Measurements from ENCODE around the gene BCAS3. TPM values are rescaled to one million over a fixed set of nuclear protein-coding genes. Genes with fewer than 3 reads are reported as not detected.
"Not testable (repeated sequence)": the region's sequence is repeated elsewhere in the genome, so short reads cannot be mapped to it uniquely, and the experiment has no call there.

BCAS3 gene
- total and polyA plus RNA-seq, 2 donors, result 6.9 to 12.4 TPM

GRCh38 chr17:61002316-61002736, 324.7 kb downstream of the BCAS3 start:
- WGBS, result 0% methylated on average over 1 of the region's 1 CpG
- H3K9me3 ChIP-seq (ENCODE audit: control insufficient read depth in 2 of 2, insufficient read depth in 1 of 2, low read length in 1 of 2), result no peaks in the 10 kb centered on the region
- H3K36me3 ChIP-seq (ENCODE audit: control insufficient read depth in 2 of 2, insufficient read depth in 2 of 2, low read length in 1 of 2), result no peaks in the 10 kb centered on the region
- no peak overlapping the region for H3K4me3 ChIP-seq (ENCODE audit: low read length in 2 of 2)
- H3K27me3 ChIP-seq (ENCODE audit: control insufficient read depth in 2 of 2, insufficient read depth in 1 of 2, low read length in 1 of 2), result no peaks in the 10 kb centered on the region
- no peaks in the 10 kb centered on the region for H3K4me1 ChIP-seq (ENCODE audit: control insufficient read depth in 2 of 2, insufficient read depth in 2 of 2, low read length in 2 of 2)
- peak in 6 of 9 donors; percentile 4 to 51 (median 8) for DNase-seq (ENCODE audit: low read depth in 6 of 9, low spot score in 9 of 9)
- no peak overlapping the region for H3K27ac ChIP-seq (ENCODE audit: low read depth in 1 of 2, low read length in 1 of 2)

- H3K27me3 ChIP-seq (ENCODE audit: control insufficient read depth in 2 of 2, insufficient read depth in 1 of 2, low read length in 1 of 2), result no peaks in the 10 kb centered on the region
- no peaks in the 10 kb centered on the region for H3K36me3 ChIP-seq (ENCODE audit: control insufficient read depth in 2 of 2, insufficient read depth in 2 of 2, low read length in 1 of 2)
- H3K27ac ChIP-seq (ENCODE audit: low read depth in 1 of 2, low read length in 1 of 2), result no peak overlapping the region
- H3K9me3 ChIP-seq (ENCODE audit: control insufficient read depth in 2 of 2, insufficient read depth in 1 of 2, low read length in 1 of 2), result no peaks in the 10 kb centered on the region
- peak in 2 of 9 donors; percentile 4 to 14 for DNase-seq (ENCODE audit: low read depth in 6 of 9, low spot score in 9 of 9)
- H3K4me3 ChIP-seq (ENCODE audit: low read length in 2 of 2), result no peak overlapping the region
- no peaks in the 10 kb centered on the region for H3K4me1 ChIP-seq (ENCODE audit: control insufficient read depth in 2 of 2, insufficient read depth in 2 of 2, low read length in 2 of 2)
- WGBS, result 95% methylated on average over 5 of the region's 5 CpGs
Measured at GRCh38 chr17:61005358-61005757, 327.7 kb downstream of the BCAS3 start.

DNA sequence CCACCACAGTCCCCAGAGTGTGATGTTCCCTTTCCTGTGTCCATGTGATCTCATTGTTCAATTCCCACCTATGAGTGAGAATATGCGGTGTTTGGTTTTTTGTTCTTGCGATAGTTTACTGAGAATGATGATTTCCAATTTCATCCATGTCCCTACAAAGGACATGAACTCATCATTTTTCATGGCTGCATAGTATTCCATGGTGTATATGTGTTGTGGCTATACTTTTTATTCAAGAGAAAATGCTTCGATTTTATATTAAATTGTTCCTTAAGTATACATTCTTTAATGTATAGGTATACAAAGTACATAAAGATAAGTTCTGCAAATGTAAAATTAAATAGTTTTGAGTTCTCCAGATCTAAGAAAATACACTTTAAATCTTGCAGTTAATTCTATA, 328.3 kb downstream of the BCAS3 start:
- H3K36me3 ChIP-seq (ENCODE audit: control insufficient read depth in 2 of 2, insufficient read depth in 2 of 2, low read length in 1 of 2); H3K9me3 ChIP-seq (ENCODE audit: control insufficient read depth in 2 of 2, insufficient read depth in 1 of 2, low read length in 1 of 2); DNase-seq (ENCODE audit: low read depth in 6 of 9, low spot score in 9 of 9); H3K27me3 ChIP-seq (ENCODE audit: control insufficient read depth in 2 of 2, insufficient read depth in 1 of 2, low read length in 1 of 2); H3K4me3 ChIP-seq (ENCODE audit: low read length in 2 of 2); H3K27ac ChIP-seq (ENCODE audit: low read depth in 1 of 2, low read length in 1 of 2); H3K4me1 ChIP-seq (ENCODE audit: control insufficient read depth in 2 of 2, insufficient read depth in 2 of 2, low read length in 2 of 2): not testable (repeated sequence)
- WGBS, result 94% methylated on average over 1 of the region's 3 CpGs

DNA sequence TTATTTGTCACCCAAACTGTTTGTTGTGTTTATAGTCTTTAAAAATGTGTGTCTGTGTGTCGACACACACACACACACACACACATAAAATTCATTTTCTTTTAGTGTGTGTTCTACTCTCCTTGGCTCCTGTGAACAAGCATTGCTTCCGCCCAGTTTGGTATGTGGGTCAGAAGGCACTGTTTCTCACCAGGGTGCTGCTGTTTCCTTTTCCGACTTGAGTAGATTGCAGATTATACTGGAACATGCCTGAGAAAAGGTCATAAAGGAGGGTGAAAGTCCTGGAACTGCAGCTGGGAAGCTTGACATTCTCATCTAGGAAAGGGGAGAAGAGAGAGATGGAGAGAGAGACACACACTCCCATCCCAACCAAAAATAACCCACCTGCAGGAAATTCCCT, 330.3 kb downstream of the BCAS3 start:
- Histone ChIP-seq H3K36me3 (ENCODE audit: control insufficient read depth in 2 of 2, insufficient read depth in 2 of 2, low read length in 1 of 2) (no peaks in the 10 kb centered on the region), H3K27ac (ENCODE audit: low read depth in 1 of 2, low read length in 1 of 2) (no peak overlapping the region), H3K4me1 (ENCODE audit: control insufficient read depth in 2 of 2, insufficient read depth in 2 of 2, low read length in 2 of 2) (no peaks in the 10 kb centered on the region), H3K27me3 (ENCODE audit: control insufficient read depth in 2 of 2, insufficient read depth in 1 of 2, low read length in 1 of 2) (no peaks in the 10 kb centered on the region), H3K4me3 (ENCODE audit: low read length in 2 of 2) (no peak overlapping the region), H3K9me3 (ENCODE audit: control insufficient read depth in 2 of 2, insufficient read depth in 1 of 2, low read length in 1 of 2) (no peaks in the 10 kb centered on the region)
- DNase-seq (ENCODE audit: low read depth in 6 of 9, low spot score in 9 of 9), result no peak
- WGBS, result 97% methylated on average over 3 of the region's 3 CpGs

DNA sequence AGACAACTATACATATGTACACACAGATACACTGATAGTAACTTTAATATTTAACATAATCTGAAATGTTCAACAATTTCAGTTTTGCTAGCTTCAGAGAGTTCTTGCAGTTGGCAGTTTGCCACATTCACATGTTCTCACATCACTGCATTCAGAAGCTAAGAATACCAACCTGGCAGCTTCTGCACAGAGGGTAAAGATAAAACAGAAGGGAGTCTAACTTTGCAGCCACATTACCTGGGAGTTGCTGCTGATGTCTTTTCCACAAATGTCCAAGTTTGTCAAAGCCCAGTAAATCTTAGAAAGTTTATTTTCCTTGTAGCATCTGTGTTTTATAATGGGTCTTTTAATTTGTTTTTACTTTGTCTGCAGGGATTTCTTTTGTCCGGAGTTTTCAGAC, 332.0 kb downstream of the BCAS3 start:
- Histone ChIP-seq H3K9me3 (ENCODE audit: control insufficient read depth in 2 of 2, insufficient read depth in 1 of 2, low read length in 1 of 2) (no peaks in the 10 kb centered on the region), H3K27ac (ENCODE audit: low read depth in 1 of 2, low read length in 1 of 2) (no peak overlapping the region), H3K36me3 (ENCODE audit: control insufficient read depth in 2 of 2, insufficient read depth in 2 of 2, low read length in 1 of 2) (no peaks in the 10 kb centered on the region), H3K4me3 (ENCODE audit: low read length in 2 of 2) (no peak overlapping the region), H3K27me3 (ENCODE audit: control insufficient read depth in 2 of 2, insufficient read depth in 1 of 2, low read length in 1 of 2) (no peaks in the 10 kb centered on the region), H3K4me1 (ENCODE audit: control insufficient read depth in 2 of 2, insufficient read depth in 2 of 2, low read length in 2 of 2) (no peaks in the 10 kb centered on the region)
- DNase-seq (ENCODE audit: low read depth in 6 of 9, low spot score in 9 of 9), result no peak
- 96% methylated on average over 1 of the region's 1 CpG for WGBS

- Histone ChIP-seq H3K4me1 (ENCODE audit: control insufficient read depth in 2 of 2, insufficient read depth in 2 of 2, low read length in 2 of 2) (no peaks in the 10 kb centered on the region), H3K27ac (ENCODE audit: low read depth in 1 of 2, low read length in 1 of 2) (no peak overlapping the region), H3K27me3 (ENCODE audit: control insufficient read depth in 2 of 2, insufficient read depth in 1 of 2, low read length in 1 of 2) (no peaks in the 10 kb centered on the region), H3K9me3 (ENCODE audit: control insufficient read depth in 2 of 2, insufficient read depth in 1 of 2, low read length in 1 of 2) (no peaks in the 10 kb centered on the region), H3K36me3 (ENCODE audit: control insufficient read depth in 2 of 2, insufficient read depth in 2 of 2, low read length in 1 of 2) (no peaks in the 10 kb centered on the region), H3K4me3 (ENCODE audit: low read length in 2 of 2) (no peak overlapping the region)
- WGBS, result 97% methylated on average over 2 of the region's 2 CpGs
- DNase-seq (ENCODE audit: low read depth in 6 of 9, low spot score in 9 of 9), result no peak
Measured at GRCh38 chr17:61010661-61011170, 333.1 kb downstream of the BCAS3 start.

DNA sequence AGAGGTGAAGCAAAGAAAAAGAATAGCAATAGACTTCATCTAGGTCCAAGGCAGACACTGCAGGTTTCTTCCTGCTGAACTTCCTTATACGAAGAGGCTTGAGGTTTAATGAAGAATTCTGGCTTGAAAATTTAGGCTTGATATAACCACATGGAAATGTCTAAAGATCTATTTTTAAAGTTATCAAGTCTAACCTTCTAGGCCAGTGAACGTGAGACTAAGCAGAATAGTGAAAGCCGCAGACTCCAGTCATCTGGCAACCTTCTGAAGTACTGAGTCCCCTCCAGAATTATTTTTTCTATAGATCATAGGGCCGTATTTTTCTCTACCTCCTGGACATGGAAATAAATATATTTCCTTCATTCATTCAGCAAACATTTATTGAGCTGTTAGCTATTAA, 333.6 kb downstream of the BCAS3 start:
- H3K4me3 ChIP-seq (ENCODE audit: low read length in 2 of 2), result no peak overlapping the region
- 98% methylated on average over 4 of the region's 4 CpGs for WGBS
- H3K4me1 ChIP-seq (ENCODE audit: control insufficient read depth in 2 of 2, insufficient read depth in 2 of 2, low read length in 2 of 2), result no peaks in the 10 kb centered on the region
- H3K27ac ChIP-seq (ENCODE audit: low read depth in 1 of 2, low read length in 1 of 2), result no peak overlapping the region
- H3K9me3 ChIP-seq (ENCODE audit: control insufficient read depth in 2 of 2, insufficient read depth in 1 of 2, low read length in 1 of 2), result no peaks in the 10 kb centered on the region
- no peaks in the 10 kb centered on the region for H3K36me3 ChIP-seq (ENCODE audit: control insufficient read depth in 2 of 2, insufficient read depth in 2 of 2, low read length in 1 of 2)
- no peaks in the 10 kb centered on the region for H3K27me3 ChIP-seq (ENCODE audit: control insufficient read depth in 2 of 2, insufficient read depth in 1 of 2, low read length in 1 of 2)
- DNase-seq (ENCODE audit: low read depth in 6 of 9, low spot score in 9 of 9), result no peak

DNA sequence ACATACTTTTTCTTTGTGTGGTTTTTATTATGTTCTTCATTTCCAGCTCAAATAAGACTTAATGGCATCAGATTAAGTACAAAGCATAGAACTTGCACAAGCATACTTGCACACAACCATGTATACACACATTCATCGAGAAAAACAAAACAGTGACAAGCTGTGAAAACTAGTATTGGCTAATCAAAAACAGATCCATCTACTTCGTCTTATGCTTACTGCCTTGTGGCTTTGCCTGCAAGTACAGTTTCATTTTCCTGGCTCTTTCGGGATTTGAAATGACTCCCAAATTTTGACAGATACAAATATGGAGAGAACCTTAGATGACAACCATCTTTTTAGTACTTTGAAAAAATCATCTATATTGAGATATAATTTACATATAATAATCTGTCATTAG, 338.3 kb downstream of the BCAS3 start:
- Histone ChIP-seq H3K4me3 (ENCODE audit: low read length in 2 of 2) (no peak overlapping the region), H3K4me1 (ENCODE audit: control insufficient read depth in 2 of 2, insufficient read depth in 2 of 2, low read length in 2 of 2) (no peaks in the 10 kb centered on the region), H3K27ac (ENCODE audit: low read depth in 1 of 2, low read length in 1 of 2) (no peak overlapping the region), H3K36me3 (ENCODE audit: control insufficient read depth in 2 of 2, insufficient read depth in 2 of 2, low read length in 1 of 2) (no peaks in the 10 kb centered on the region), H3K27me3 (ENCODE audit: control insufficient read depth in 2 of 2, insufficient read depth in 1 of 2, low read length in 1 of 2) (no peaks in the 10 kb centered on the region), H3K9me3 (ENCODE audit: control insufficient read depth in 2 of 2, insufficient read depth in 1 of 2, low read length in 1 of 2) (no peaks in the 10 kb centered on the region)
- no peak for DNase-seq (ENCODE audit: low read depth in 6 of 9, low spot score in 9 of 9)
- 98% methylated on average over 3 of the region's 3 CpGs for WGBS

DNA sequence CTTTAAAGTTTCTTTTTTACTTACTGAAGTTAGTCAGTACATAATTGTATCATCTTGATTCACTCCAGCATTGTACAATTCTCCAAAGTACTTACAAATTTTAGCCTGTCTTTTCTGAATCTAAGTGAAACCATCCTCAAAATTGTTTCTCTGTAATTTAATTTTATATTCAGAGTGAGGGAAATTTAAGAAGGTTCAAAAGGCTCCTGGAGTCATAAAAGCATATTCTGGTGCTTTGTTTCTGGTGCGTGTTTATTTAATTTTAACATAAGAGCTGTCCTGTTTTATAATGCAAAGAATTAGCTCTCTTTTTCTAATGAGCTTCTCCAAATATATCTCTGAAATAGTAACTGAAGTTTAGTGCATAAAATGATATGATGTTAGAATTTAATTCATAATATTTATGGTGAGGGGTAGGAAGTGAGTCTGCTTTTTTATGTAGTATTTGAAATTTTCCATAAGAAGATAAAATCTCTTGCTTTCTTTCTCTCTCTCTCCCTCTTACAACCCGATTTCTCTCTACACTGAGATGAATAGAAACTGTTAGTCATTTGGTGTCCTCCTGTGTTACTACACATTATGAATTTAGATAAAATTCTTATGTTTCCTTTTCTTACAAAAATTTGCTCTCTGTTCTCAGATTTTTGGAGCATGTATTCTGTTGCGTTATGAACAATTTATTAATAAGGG, 339.8 kb downstream of the BCAS3 start:
- Histone ChIP-seq H3K27ac (ENCODE audit: low read depth in 1 of 2, low read length in 1 of 2) (no peak overlapping the region), H3K9me3 (ENCODE audit: control insufficient read depth in 2 of 2, insufficient read depth in 1 of 2, low read length in 1 of 2) (no peaks in the 10 kb centered on the region), H3K4me3 (ENCODE audit: low read length in 2 of 2) (no peak overlapping the region), H3K36me3 (ENCODE audit: control insufficient read depth in 2 of 2, insufficient read depth in 2 of 2, low read length in 1 of 2) (no peaks in the 10 kb centered on the region), H3K27me3 (ENCODE audit: control insufficient read depth in 2 of 2, insufficient read depth in 1 of 2, low read length in 1 of 2) (no peaks in the 10 kb centered on the region), H3K4me1 (ENCODE audit: control insufficient read depth in 2 of 2, insufficient read depth in 2 of 2, low read length in 2 of 2) (no peaks in the 10 kb centered on the region)
- no peak for DNase-seq (ENCODE audit: low read depth in 6 of 9, low spot score in 9 of 9)
- 87% methylated on average over 3 of the region's 3 CpGs for WGBS
